Thymus (tissue), 14 donors: ENCODE results near the gene MPHOSPH8. TPM values are rescaled to one million over a fixed set of nuclear protein-coding genes. Genes with fewer than 3 reads are reported as not detected.

Experiments used
- DNase-seq, 9 donors: peaks; one replicate each; pipeline ENCODE4 v3.0.0-alpha.2; 2013; ENCODE audit warnings: low spot score in 9 of 9, low read depth in 6 of 9, missing footprints in 1 of 9
- H3K27ac ChIP-seq, 2 donors: one replicate each; pipeline ENCODE4 v1.5.1; 2013; ENCODE audit warnings: control low read depth in 1 of 2, low read depth in 1 of 2, low read length in 1 of 2, mild to moderate bottlenecking in 1 of 2, moderate library complexity in 1 of 2
- H3K27me3 ChIP-seq, 2 donors: one replicate each; pipeline ENCODE4 v1.5.1; 2013; ENCODE audit warnings: low read length in 1 of 2; ENCODE audit not compliant: control insufficient read depth in 2 of 2, insufficient read depth in 1 of 2
- H3K36me3 ChIP-seq, 2 donors: one replicate each; pipeline ENCODE4 v1.5.1; 2013; ENCODE audit warnings: low read length in 1 of 2, mild to moderate bottlenecking in 1 of 2, moderate library complexity in 1 of 2; ENCODE audit not compliant: control insufficient read depth in 2 of 2, insufficient read depth in 2 of 2
- H3K4me1 ChIP-seq, 2 donors: one replicate each; pipeline ENCODE4 v1.5.1; 2013; ENCODE audit warnings: low read length in 2 of 2; ENCODE audit not compliant: control insufficient read depth in 2 of 2, insufficient read depth in 2 of 2
- H3K4me3 ChIP-seq, 2 donors: one replicate each; pipeline ENCODE4 v1.5.1; 2013; ENCODE audit warnings: low read length in 2 of 2, control low read depth in 1 of 2, mild to moderate bottlenecking in 1 of 2
- H3K9me3 ChIP-seq, 2 donors: one replicate each; pipeline ENCODE4 v1.5.1; 2013; ENCODE audit warnings: low read length in 1 of 2, mild to moderate bottlenecking in 1 of 2; ENCODE audit not compliant: control insufficient read depth in 2 of 2, insufficient read depth in 1 of 2
- WGBS: extraction: QIAGEN DNeasy Blood & Tissue Kit; methylation state at CpG from one replicate; pipeline ENCODE4 v1.1.7; 2013; 5-methylcytosine and 5-hydroxymethylcytosine counted together
- long read RNA-seq, 10 donors: transcript quantifications; one replicate each; lab custom pipeline, GENCODE V29; 2026
- polyA plus RNA-seq: library from polyadenylated mRNA; stranded (reverse); fragments of 200-250 nt; gene quantifications from one replicate; pipeline ENCODE4 v1.2.3, GENCODE V29; 2013
- total RNA-seq: library from RNA; stranded (reverse); fragments of 120-200 nt; gene quantifications from one replicate; pipeline ENCODE4 v1.2.4, GENCODE V29; 2013
- donor health status: healthy.

MPHOSPH8 gene
- total RNA-seq (17.4 TPM), polyA plus RNA-seq (37.6 TPM)
- long read RNA-seq, donor 1: 0 reads
- long read RNA-seq, donor 2: 0 reads
- long read RNA-seq, donor 3, partial matches to known transcripts: 105 of 154 reads
- long read RNA-seq, donor 3, other reads (novel, unspliced or antisense): 47 of 154 reads
- long read RNA-seq, donor 4, partial matches to known transcripts: 55 of 67 reads
- long read RNA-seq, donor 4, other reads (novel, unspliced or antisense): 10 of 67 reads
- long read RNA-seq, donor 5, partial matches to known transcripts: 137 of 149 reads
- long read RNA-seq, donor 5, other reads (novel, unspliced or antisense): 8 of 149 reads
- long read RNA-seq, donor 6, full-length matches to known transcripts: 4 of 76 reads
- long read RNA-seq, donor 6, partial matches to known transcripts: 72 of 76 reads
- long read RNA-seq, donor 6, other reads (novel, unspliced or antisense): 0 of 76 reads
- long read RNA-seq, donor 7, partial matches to known transcripts: 29 of 29 reads
- long read RNA-seq, donor 7, other reads (novel, unspliced or antisense): 0 of 29 reads
- long read RNA-seq, donor 8, partial matches to known transcripts: 12 of 14 reads
- long read RNA-seq, donor 8, other reads (novel, unspliced or antisense): 0 of 14 reads
- long read RNA-seq, donor 9, partial matches to known transcripts: 23 of 26 reads
- long read RNA-seq, donor 9, other reads (novel, unspliced or antisense): 0 of 26 reads
- long read RNA-seq, donor 10, partial matches to known transcripts: 58 of 75 reads
- long read RNA-seq, donor 10, other reads (novel, unspliced or antisense): 13 of 75 reads

DNA sequence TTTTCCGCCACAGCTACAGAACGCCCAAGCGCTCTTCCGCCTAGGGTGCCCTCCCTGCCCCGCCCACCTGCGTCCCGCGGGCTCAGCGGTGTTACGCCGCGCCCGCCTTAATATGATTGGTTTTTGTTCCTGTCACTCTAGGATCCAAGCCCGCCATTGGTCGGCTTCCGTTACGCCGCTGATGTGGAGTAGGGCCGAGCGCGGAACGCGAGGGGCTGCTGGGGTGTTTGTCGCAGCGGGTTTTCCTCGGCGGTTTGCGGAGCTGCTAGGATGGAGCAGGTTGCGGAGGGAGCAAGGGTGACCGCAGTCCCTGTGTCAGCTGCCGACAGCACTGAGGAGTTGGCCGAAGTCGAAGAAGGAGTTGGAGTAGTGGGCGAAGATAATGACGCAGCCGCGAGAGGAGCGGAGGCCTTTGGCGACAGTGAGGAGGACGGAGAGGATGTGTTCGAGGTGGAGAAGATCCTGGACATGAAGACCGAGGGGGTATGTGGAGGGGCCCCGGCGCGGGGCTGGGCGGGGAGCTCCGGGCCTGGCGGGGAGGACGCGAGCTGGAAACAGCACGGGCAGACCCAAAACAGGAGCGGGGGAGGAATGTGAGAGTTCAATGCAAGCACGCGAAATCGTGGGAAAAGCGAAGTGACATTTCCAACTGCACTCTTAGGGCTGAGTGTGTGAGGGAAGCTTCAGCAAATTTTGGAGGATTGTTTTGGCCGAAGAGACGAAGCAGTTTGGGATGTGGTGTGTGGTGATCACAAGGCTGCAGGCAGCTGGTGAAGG lies at the start of gene MPHOSPH8:
MPHOSPH8 (plus strand) TSS at position 181 of the 777 bp plus-strand sequence; CDS start at position 271, 90 bp downstream.
- peak; percentile 94 to 99 (median 97) for DNase-seq

GRCh38 chr13:19586904-19587634 lies 46.4 kb upstream of the MPHOSPH8 start:
- 13% methylated on average over 17 of the region's 17 CpGs for WGBS
- Histone ChIP-seq H3K4me3 (peak overlapping the region; percentile 30 to 34), H3K27ac (peak overlapping the region in 1 of 2 donors; percentile 26), H3K4me1 (peaks cover 2 to 3% of the 10 kb centered on the region in 2 donors), H3K9me3 (peaks cover 0 to 8% of the 10 kb centered on the region in 2 donors), H3K36me3 (no peaks in the 10 kb centered on the region), H3K27me3 (no peaks in the 10 kb centered on the region)
- peak in 7 of 9 donors; percentile 11 to 68 (median 40) for DNase-seq

More for the DNA sequence above, at the start of gene MPHOSPH8:
- Histone ChIP-seq H3K36me3 (no peaks in the 10 kb centered on the region), H3K27me3 (no peaks in the 10 kb centered on the region), H3K27ac (peak within 1 kb of the TSS; percentile 80 to 83), H3K4me1 (peaks cover 6 to 18% of the 10 kb centered on the region in 2 donors), H3K9me3 (no peaks in the 10 kb centered on the region), H3K4me3 (peak within 1 kb of the TSS; percentile 73 to 89)
- under 1% methylated on average over 58 of the region's 58 CpGs for WGBS

GRCh38 chr13:19587635-19588300 lies 45.7 kb upstream of the MPHOSPH8 start:
- Histone ChIP-seq H3K27me3 (no peaks in the 10 kb centered on the region), H3K4me1 (peaks cover 2 to 3% of the 10 kb centered on the region in 2 donors), H3K4me3 (no peak overlapping the region), H3K36me3 (no peaks in the 10 kb centered on the region), H3K9me3 (peaks cover 0 to 8% of the 10 kb centered on the region in 2 donors), H3K27ac (no peak overlapping the region)
- DNase-seq: peak in 1 of 9 donors; percentile 7
- 83% methylated on average over 9 of the region's 9 CpGs for WGBS

GRCh38 chr13:19589312-19589711 lies 44.1 kb upstream of the MPHOSPH8 start:
- 88% methylated on average over 2 of the region's 2 CpGs for WGBS
- H3K27ac ChIP-seq: no peak overlapping the region
- peaks cover 0 to 8% of the 10 kb centered on the region in 2 donors for H3K9me3 ChIP-seq
- H3K4me3 ChIP-seq: no peak overlapping the region
- DNase-seq: no peak
- no peaks in the 10 kb centered on the region for H3K36me3 ChIP-seq
- H3K27me3 ChIP-seq: no peaks in the 10 kb centered on the region
- H3K4me1 ChIP-seq: peaks cover 2 to 3% of the 10 kb centered on the region in 2 donors

GRCh38 chr13:19590423-19590822 lies 43.0 kb upstream of the MPHOSPH8 start:
- Histone ChIP-seq H3K4me1 (peaks cover 2 to 3% of the 10 kb centered on the region in 2 donors), H3K4me3 (no peak overlapping the region), H3K27ac (no peak overlapping the region), H3K27me3 (no peaks in the 10 kb centered on the region), H3K36me3 (no peaks in the 10 kb centered on the region), H3K9me3 (peaks cover 0 to 8% of the 10 kb centered on the region in 2 donors)
- 94% methylated on average over 5 of the region's 5 CpGs for WGBS
- DNase-seq: no peak

DNA sequence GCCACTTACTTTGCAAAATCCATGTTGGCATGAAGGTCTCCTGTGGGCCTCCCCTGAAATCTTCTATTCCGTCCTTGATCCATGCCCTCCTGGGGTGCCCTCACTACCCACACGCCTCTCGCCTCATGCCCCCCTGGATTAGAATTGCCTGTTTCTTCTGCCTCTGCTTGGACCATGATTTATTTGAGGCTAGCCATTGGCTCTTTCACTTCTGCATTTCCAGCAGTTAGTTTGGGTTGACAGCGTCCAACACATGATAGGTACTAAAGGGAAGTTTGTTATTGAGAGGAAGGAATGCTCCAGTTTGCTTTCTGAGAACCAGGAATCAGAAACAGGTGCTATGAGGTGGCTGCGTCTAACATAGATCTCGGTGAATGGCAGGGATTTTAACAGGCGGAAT lies 41.6 kb upstream of the MPHOSPH8 start:
- no peaks in the 10 kb centered on the region for H3K4me1 ChIP-seq
- no peak for DNase-seq
- no peaks in the 10 kb centered on the region for H3K36me3 ChIP-seq
- no peaks in the 10 kb centered on the region for H3K27me3 ChIP-seq
- WGBS: 72% methylated on average over 7 of the region's 7 CpGs
- H3K27ac ChIP-seq: no peak overlapping the region
- H3K4me3 ChIP-seq: no peak overlapping the region
- no peaks in the 10 kb centered on the region for H3K9me3 ChIP-seq

DNA sequence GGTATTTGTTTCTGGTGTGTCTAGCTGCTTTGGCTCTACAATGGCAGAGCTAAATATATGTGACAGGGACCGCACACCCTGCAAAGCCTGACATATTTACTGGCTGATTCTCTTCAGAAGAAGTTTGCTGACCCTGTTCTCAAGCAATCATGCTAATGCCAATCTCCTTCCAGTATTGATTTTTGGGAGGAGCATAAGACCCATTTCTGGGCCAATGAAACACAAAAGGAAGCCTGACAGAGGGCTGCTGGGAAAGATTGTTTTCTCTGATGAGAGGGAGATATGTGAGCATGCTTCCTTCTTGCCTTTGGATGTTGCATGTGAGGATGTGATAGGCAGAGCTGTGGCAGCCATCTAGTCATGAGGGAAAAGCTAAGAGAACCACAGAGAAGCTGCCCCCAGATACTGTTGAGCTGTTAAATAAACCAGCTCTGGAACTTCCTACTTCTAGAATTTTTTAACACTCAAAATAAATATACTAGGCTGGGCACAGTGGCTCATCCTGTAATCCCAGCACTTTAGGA lies 40.7 kb upstream of the MPHOSPH8 start:
- no peak overlapping the region for H3K27ac ChIP-seq
- no peaks in the 10 kb centered on the region for H3K27me3 ChIP-seq
- H3K4me1 ChIP-seq: no peaks in the 10 kb centered on the region
- 96% methylated on average over 1 of the region's 1 CpG for WGBS
- H3K9me3 ChIP-seq: no peaks in the 10 kb centered on the region
- H3K36me3 ChIP-seq: no peaks in the 10 kb centered on the region
- no peak overlapping the region for H3K4me3 ChIP-seq
- no peak for DNase-seq

GRCh38 chr13:19596086-19596485 lies 37.4 kb upstream of the MPHOSPH8 start:
- Histone ChIP-seq H3K27me3 (peaks cover 0 to 1% of the 10 kb centered on the region in 2 donors), H3K27ac (no peak overlapping the region), H3K4me3 (no peak overlapping the region), H3K9me3 (no peaks in the 10 kb centered on the region), H3K36me3 (no peaks in the 10 kb centered on the region), H3K4me1 (no peaks in the 10 kb centered on the region)
- DNase-seq: no peak
- 97% methylated on average over 3 of the region's 3 CpGs for WGBS
